GM10266 (cell line): ENCODE measurements around the gene MITD1.
"Not testable (repeated sequence)": the region's sequence is repeated elsewhere in the genome, so short reads cannot be mapped to it uniquely, and the experiment has no call there.

Experiments used
- DNase-seq: peaks from one replicate; pipeline ENCODE4 v3.0.0; 2012; ENCODE audit errors: extremely low spot score
- CTCF ChIP-seq: IDR thresholded peaks from 2 replicates; pipeline ENCODE4 v1.5.1; 2012; ENCODE audit warnings: mild to moderate bottlenecking, low read depth; ENCODE audit not compliant: control insufficient read depth, insufficient read depth; ENCODE audit errors: missing control alignments

The MITD1 gene

GRCh38 chr2:99198103-99198841, 17.4 kb upstream of the MITD1 start:
- no peak for TF ChIP-seq CTCF
- no peak for DNase-seq

- not testable (repeated sequence) for DNase-seq
These were observed 11.5 kb upstream of the MITD1 start for GRCh38 chr2:99192364-99192763.

- DNase-seq, result no peak
- no peak for TF ChIP-seq CTCF
These were observed 9.7 kb upstream of the MITD1 start for GRCh38 chr2:99190548-99190947.

- no peak for TF ChIP-seq CTCF
- DNase-seq, result no peak
These were observed 7.5 kb upstream of the MITD1 start for GRCh38 chr2:99188357-99188756.

- TF ChIP-seq CTCF, result no peak
- no peak for DNase-seq
These were observed 6.2 kb upstream of the MITD1 start for GRCh38 chr2:99187011-99187410.

GRCh38 chr2:99184811-99185210, 4.0 kb upstream of the MITD1 start:
- no peak for DNase-seq
- TF ChIP-seq CTCF, result no peak

GRCh38 chr2:99183025-99183424, 2.2 kb upstream of the MITD1 start:
- TF ChIP-seq CTCF, result no peak
- no peak for DNase-seq

- no peak for DNase-seq
- no peak for TF ChIP-seq CTCF
These were observed 754 bp upstream of the MITD1 start for GRCh38 chr2:99181624-99182000.
